ENCODE measurements around the gene B3GALT5. TPM values are rescaled to one million over a fixed set of nuclear protein-coding genes. Genes with fewer than 3 reads are reported as not detected.
A peak's percentile ranks its signal among the peaks of the same experiment; 100 is the strongest.

The B3GALT5 gene
- total RNA-seq, 1 donor, result 0.18 TPM

DNA sequence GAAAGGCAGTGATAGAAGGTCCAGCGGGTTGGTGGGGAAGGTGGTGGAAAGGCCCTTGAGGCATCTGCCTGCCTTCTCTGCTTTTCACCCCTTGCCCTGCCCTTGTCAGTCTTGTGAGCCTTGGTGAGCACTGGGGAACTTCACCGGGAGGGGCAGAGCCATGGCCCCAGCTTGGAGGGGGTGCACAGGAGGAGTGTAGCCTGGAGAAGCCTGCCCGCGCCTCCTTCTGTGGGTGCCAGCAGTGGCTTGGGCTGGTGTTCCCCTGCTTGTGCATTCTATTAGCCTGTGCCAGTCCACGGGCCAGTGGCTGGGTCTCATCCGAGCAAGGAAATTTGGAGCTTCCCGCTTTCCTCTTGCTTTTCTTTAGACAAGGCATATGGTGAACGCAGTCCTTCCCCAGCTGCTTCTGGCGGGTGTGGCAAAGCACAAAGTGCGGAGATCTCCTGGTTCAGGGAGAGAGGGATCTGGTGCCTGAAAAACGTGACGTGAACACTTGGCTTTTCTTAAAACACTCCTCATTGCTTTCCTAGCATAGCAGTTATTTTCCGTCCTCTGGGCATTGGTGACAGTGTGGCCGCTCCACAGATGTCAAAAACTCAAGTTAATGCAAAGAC lies 10.6 kb upstream of the B3GALT5 start:
- no peak overlapping the region for H3K4me3 ChIP-seq (ENCODE audit: low read depth, low read length)
- no peak for DNase-seq (ENCODE audit: low read depth)
- TF ChIP-seq, protein P1, sequence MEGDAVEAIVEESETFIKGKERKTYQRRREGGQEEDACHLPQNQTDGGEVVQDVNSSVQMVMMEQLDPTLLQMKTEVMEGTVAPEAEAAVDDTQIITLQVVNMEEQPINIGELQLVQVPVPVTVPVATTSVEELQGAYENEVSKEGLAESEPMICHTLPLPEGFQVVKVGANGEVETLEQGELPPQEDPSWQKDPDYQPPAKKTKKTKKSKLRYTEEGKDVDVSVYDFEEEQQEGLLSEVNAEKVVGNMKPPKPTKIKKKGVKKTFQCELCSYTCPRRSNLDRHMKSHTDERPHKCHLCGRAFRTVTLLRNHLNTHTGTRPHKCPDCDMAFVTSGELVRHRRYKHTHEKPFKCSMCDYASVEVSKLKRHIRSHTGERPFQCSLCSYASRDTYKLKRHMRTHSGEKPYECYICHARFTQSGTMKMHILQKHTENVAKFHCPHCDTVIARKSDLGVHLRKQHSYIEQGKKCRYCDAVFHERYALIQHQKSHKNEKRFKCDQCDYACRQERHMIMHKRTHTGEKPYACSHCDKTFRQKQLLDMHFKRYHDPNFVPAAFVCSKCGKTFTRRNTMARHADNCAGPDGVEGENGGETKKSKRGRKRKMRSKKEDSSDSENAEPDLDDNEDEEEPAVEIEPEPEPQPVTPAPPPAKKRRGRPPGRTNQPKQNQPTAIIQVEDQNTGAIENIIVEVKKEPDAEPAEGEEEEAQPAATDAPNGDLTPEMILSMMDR (IDR thresholded peaks at IDR 0.05; ENCODE audit: insufficient read depth, low read length), result no peak

- no peak for DNase-seq (ENCODE audit: low read depth)
- TF ChIP-seq, protein P1 (IDR thresholded peaks at IDR 0.05; ENCODE audit: insufficient read depth, low read length), result no peak
- no peak overlapping the region for H3K4me3 ChIP-seq (ENCODE audit: low read depth, low read length)
Observed at GRCh38 chr21:39602793-39603192, 9.9 kb upstream of the B3GALT5 start.

DNA sequence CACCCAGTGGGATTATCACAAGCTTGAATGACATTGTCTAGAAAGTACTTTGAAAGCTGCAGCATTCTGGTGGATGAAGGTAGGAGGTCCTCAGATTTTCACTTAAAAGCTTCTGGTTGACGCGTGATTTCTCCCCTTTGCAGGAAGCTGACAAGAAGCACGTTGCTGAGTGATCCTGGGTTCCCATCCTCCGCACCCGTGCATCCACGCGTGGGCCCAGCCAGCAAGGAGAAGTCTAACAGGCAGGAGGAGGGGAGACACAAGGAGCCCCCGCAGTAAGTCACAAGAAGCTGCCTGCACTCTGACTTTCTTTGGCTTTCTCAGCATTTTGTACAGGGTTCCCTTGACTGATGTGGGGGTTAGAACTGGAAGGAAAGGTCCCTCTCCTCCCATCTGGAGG lies 7.8 kb upstream of the B3GALT5 start:
- H3K4me3 ChIP-seq (ENCODE audit: low read depth, low read length), result no peak overlapping the region
- TF ChIP-seq, protein P1 (IDR thresholded peaks at IDR 0.05; ENCODE audit: insufficient read depth, low read length), result no peak
- DNase-seq (ENCODE audit: low read depth), result no peak

GRCh38 chr21:39610703-39611102 lies 2.0 kb upstream of the B3GALT5 start:
- H3K4me3 ChIP-seq (ENCODE audit: low read depth, low read length), result no peak overlapping the region
- TF ChIP-seq, protein P1 (IDR thresholded peaks at IDR 0.05; ENCODE audit: insufficient read depth, low read length), result no peak
- DNase-seq (ENCODE audit: low read depth), result no peak

GRCh38 chr21:39611551-39612190 lies 1.1 kb upstream of the B3GALT5 start:
- TF ChIP-seq, protein P1 (IDR thresholded peaks at IDR 0.05; ENCODE audit: insufficient read depth, low read length), result no peak
- no peak for DNase-seq (ENCODE audit: low read depth)
- no peak overlapping the region for H3K4me3 ChIP-seq (ENCODE audit: low read depth, low read length)

DNA sequence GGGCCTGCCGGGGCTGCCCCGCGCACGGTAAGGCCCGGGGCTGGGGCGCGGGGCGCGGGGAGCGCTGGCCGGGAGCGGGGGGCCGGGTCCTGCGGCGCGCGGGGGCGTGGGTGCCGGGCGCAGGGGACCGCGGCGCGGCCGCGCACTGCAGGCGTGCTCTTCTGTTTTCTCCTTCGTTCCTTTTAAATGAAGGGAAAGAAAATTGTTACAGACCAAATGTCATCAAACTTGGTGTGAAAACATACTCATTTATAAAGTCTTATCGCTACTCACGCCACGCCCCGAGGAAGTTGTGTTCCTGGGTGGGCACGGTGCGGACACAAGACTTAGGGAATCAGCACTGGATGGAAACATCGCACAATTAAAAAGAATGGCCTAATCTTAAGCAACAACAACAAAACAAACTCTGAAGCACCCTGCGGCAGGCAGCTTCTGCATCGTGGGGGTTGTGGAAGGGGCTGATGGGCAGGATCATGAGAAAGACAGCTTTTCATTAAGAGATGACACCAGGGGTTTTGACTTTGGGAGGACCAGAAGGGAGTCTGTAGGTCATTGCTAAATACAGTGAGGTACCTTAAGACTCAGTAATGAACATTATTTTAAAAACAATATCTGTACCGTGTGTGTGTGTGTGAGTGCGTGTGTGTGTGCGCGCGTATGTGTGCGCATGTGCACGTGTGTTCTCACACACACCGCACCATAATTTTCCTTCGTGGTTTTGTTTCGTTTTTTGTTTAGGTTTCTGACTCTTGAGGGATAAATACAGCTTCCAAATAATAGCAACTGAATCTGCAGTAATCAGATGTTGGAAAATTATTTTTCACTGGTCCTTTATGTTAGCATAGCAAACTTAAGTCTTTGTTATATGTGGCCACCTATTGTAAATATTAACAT lies 548 bp downstream of the B3GALT5 start:
- TF ChIP-seq, protein P1 (IDR thresholded peaks at IDR 0.05; ENCODE audit: insufficient read depth, low read length), result no peak
- peak; percentile 0 for DNase-seq (ENCODE audit: low read depth)
- H3K4me3 ChIP-seq (ENCODE audit: low read depth, low read length), result peak overlapping the region; percentile 3

Measured in fibroblast of the aortic adventitia (primary cell).